GM19351 (cell line): ENCODE measurements around the gene HNRNPA1L2.
"Not testable (repeated sequence)": the region's sequence is repeated elsewhere in the genome, so short reads cannot be mapped to it uniquely, and the experiment has no call there.

Experiments used
- ATAC-seq: cut with Tn5 transposase; IDR thresholded peaks from one replicate; pipeline ENCODE4 v1.9.1; 2021; ENCODE audit warnings: mild to moderate bottlenecking, moderate library complexity; ENCODE audit not compliant: unreplicated experiment

HNRNPA1L2 gene

DNA sequence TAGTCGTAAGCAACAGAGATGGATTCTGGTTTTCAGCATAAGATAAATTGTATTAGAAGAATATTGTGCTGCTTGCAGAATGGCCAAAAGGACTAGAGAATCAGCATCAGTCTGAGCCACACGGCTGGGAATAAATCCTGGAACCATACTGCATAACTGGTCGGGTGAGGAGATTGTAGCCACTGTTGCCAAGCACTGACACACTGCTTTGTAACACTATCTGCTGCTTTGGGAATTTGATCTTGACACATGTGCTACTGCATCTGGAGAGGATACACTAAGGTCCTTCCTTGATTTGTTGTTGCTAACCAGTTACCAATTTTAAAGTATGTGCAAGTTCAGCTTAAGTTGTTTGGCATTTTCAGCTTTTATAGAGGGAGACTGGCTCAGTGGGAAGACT, 1.9 kb downstream of the HNRNPA1L2 start:
- ATAC-seq, result no peak

- no peak for ATAC-seq
Measured at GRCh38 chr13:52646967-52647366, 4.7 kb downstream of the HNRNPA1L2 start.

- ATAC-seq, result no peak
Measured at GRCh38 chr13:52650731-52651130, 8.5 kb downstream of the HNRNPA1L2 start.

DNA sequence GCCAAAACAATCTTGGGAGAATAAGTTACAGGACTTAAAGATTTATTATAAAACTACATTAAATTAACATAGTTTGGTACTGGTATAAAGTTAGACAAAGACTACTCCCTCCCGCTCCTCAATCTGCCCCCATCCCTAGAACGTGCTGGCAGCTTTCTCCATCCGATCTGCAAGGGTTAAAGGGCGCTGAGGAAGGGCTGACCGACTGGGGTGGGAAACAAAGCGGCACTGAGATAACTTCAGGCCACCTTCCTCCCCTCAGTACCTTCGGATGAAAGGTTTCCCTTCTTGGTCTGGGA, 9.6 kb downstream of the HNRNPA1L2 start:
- ATAC-seq, result peak; percentile 6

GRCh38 chr13:52652196-52652979, 10.2 kb downstream of the HNRNPA1L2 start, which contains the start of gene SUGT1:
TSS of gene SUGT1 (plus strand) at chr13:52652836. CDS start at chr13:52652921, 85 bp downstream.
- ATAC-seq, result peak; percentile 93

DNA sequence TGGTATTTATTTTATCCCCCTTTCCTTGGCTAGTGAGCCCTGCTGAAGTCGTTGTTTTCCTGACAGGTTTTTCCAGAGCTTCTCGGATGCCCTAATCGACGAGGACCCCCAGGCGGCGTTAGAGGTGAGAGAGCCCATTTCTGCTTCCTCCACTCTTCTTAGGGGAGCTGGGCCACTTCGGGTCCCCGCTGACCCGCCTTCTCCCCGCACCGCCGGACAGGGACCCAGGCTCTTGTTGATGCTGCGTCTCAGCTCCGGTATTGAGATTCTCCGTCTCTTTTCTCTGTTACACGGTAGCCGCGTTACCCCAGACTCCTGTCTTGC, 10.7 kb downstream of the HNRNPA1L2 start:
- ATAC-seq, result peak; percentile 31

- ATAC-seq, result no peak
Measured at GRCh38 chr13:52659340-52659739, 17.1 kb downstream of the HNRNPA1L2 start.

DNA sequence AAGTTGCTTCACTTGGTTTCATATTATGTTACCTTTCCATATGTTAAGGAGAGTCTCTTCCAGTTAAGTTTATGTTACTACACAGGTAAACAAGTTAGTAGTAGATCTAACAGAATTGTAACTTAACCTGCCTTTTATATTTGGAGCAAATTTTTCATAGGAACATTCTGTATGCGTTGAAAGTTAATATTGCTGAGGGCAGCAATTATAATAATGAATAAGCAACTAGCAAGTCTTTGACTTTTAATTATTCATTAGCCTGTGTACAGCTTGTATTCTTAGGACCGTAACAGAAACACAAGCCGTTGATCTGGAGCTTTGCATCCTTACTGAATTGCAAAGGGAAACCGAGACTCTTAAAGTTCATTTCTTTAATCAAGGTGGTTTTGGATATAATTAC, 22.0 kb downstream of the HNRNPA1L2 start:
- ATAC-seq, result no peak

GRCh38 chr13:52665325-52665724, 23.1 kb downstream of the HNRNPA1L2 start:
- ATAC-seq, result no peak

- ATAC-seq, result no peak
Measured at GRCh38 chr13:52669677-52670076, 27.4 kb downstream of the HNRNPA1L2 start.

DNA sequence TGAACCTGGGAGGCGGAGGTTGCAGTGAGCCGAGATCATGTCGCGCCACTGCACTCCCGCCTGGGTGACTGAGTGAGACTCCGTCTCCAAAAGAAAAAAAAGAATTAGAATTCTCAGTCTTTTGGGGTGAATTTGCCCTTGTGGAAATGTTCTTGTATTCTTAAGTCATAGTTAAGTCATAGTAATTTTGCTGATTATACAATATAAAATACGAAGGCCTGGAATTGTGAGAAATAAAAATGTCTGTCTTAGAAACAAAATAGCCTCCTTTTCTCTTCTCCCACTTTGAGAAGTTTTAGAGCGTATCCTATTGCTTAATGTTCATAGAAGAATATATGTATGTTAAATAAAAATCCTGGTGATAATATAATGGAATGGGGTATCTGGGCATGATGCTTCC, 28.5 kb downstream of the HNRNPA1L2 start:
- no peak for ATAC-seq

DNA sequence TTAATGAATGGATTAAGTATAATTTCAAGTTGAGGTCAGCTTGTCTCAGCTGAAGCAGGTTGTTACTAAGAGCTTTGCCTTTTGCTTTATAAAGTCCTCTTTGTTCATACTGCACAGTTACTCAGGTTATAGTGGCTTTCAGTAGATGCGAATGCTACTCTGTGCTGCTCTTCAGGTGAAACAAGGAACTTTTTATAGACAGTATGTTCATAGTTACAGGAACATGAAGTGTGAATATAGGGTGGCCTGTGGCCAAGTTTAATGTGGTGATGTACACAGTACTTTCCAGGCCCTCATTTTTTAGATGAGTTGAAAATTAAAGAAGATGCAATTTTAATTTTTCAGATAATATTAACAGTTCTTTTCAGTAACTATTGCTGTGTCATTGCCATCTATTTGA, 31.2 kb downstream of the HNRNPA1L2 start:
- ATAC-seq, result no peak

GRCh38 chr13:52677823-52678222, 35.6 kb downstream of the HNRNPA1L2 start:
- ATAC-seq, result no peak

- not testable (repeated sequence) for ATAC-seq
Measured at GRCh38 chr13:52685806-52686205, 43.6 kb downstream of the HNRNPA1L2 start.

GRCh38 chr13:52686376-52686775, 44.1 kb downstream of the HNRNPA1L2 start:
- no peak for ATAC-seq
